ENCODE measurements around the gene CELF2. TPM values are rescaled to one million over a fixed set of nuclear protein-coding genes. Genes with fewer than 3 reads are reported as not detected.
"Not testable (repeated sequence)": the region's sequence is repeated elsewhere in the genome, so short reads cannot be mapped to it uniquely, and the experiment has no call there.

CELF2 gene
- total RNA-seq, 3 donors from 2014 or later (not counting 1 experiment from before 2014, with no cell fraction given) = 282 to 298 (median 295) TPM

- DNase-seq (no peak), ATAC-seq (no peak)
- no peaks in the 10 kb centered on the region for H3K27me3 ChIP-seq (ENCODE audit: control insufficient read depth, insufficient read depth, low read length)
- H3K9me3 Mint-ChIP-seq = no peaks in the 10 kb centered on the region
- H3K9me3 ChIP-seq (ENCODE audit: control insufficient read depth, insufficient read depth, low read length) = peaks cover 5% of the 10 kb centered on the region
- H3K27ac ChIP-seq (ENCODE audit: low read length) = peak overlapping the region; percentile 86
- peaks cover 80% of the 10 kb centered on the region for H3K36me3 ChIP-seq (ENCODE audit: control insufficient read depth, insufficient read depth, low read length)
- TF ChIP-seq, protein P1, sequence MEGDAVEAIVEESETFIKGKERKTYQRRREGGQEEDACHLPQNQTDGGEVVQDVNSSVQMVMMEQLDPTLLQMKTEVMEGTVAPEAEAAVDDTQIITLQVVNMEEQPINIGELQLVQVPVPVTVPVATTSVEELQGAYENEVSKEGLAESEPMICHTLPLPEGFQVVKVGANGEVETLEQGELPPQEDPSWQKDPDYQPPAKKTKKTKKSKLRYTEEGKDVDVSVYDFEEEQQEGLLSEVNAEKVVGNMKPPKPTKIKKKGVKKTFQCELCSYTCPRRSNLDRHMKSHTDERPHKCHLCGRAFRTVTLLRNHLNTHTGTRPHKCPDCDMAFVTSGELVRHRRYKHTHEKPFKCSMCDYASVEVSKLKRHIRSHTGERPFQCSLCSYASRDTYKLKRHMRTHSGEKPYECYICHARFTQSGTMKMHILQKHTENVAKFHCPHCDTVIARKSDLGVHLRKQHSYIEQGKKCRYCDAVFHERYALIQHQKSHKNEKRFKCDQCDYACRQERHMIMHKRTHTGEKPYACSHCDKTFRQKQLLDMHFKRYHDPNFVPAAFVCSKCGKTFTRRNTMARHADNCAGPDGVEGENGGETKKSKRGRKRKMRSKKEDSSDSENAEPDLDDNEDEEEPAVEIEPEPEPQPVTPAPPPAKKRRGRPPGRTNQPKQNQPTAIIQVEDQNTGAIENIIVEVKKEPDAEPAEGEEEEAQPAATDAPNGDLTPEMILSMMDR (IDR thresholded peaks at IDR 0.05) = no peak
- peak overlapping the region; percentile 79 for H3K4me3 Mint-ChIP-seq
- no peak overlapping the region for H3K4me3 ChIP-seq (ENCODE audit: low read length)
- peaks cover 64% of the 10 kb centered on the region for H3K4me1 ChIP-seq (ENCODE audit: control insufficient read depth, insufficient read depth, low read length)
- intact Hi-C loops (cut with micrococcal nuclease) = no loop called here
- H3K4me1 Mint-ChIP-seq = peaks cover 63 to 96% of the 10 kb centered on the region in 2 donors
- H3K27me3 Mint-ChIP-seq (ENCODE audit: low read depth in 2 of 2) = no peaks in the 10 kb centered on the region
- H3K27ac Mint-ChIP-seq = no peak overlapping the region
- peaks cover 32% of the 10 kb centered on the region for H3K36me3 Mint-ChIP-seq
- WGBS (ENCODE audit: insufficient coverage) = 41% methylated on average over 6 of the region's 6 CpGs
Observed at GRCh38 chr10:11181978-11182377, 164.3 kb downstream of the CELF2 start.

DNA sequence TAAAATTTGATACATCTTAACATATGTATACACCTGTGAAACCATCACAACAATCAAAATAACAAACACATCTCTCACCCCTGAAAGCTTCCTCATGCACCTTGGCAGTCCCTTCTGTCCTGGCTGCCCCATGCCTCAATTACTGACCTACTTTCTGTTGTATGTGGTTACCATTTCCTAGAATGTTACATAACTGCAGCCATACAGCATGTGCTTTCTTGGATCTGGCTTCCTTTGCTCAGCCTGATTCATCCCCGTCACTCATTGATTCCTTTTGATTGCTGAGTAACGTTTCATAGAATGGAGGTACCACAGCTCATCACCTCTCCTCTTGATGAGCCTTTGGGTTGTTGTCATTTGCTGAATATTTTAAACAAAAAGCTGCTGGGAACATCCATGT is 165.3 kb downstream of the CELF2 start:
- no peaks in the 10 kb centered on the region for H3K27me3 ChIP-seq (ENCODE audit: control insufficient read depth, insufficient read depth, low read length)
- no peaks in the 10 kb centered on the region for H3K9me3 Mint-ChIP-seq
- peaks cover 73 to 96% of the 10 kb centered on the region in 2 donors for H3K4me1 Mint-ChIP-seq
- 34% methylated on average over 2 of the region's 2 CpGs for WGBS (ENCODE audit: insufficient coverage)
- TF ChIP-seq, protein P1 (IDR thresholded peaks at IDR 0.05) = no peak
- H3K36me3 Mint-ChIP-seq = peaks cover 38% of the 10 kb centered on the region
- H3K27ac Mint-ChIP-seq = no peak overlapping the region
- peak overlapping the region; percentile 86 for H3K27ac ChIP-seq (ENCODE audit: low read length)
- DNase-seq (peak in 1 of 2 donors; percentile 44), ATAC-seq (no peak)
- peak overlapping the region; percentile 79 for H3K4me3 Mint-ChIP-seq
- peaks cover 80% of the 10 kb centered on the region for H3K36me3 ChIP-seq (ENCODE audit: control insufficient read depth, insufficient read depth, low read length)
- peaks cover 58% of the 10 kb centered on the region for H3K4me1 ChIP-seq (ENCODE audit: control insufficient read depth, insufficient read depth, low read length)
- H3K9me3 ChIP-seq (ENCODE audit: control insufficient read depth, insufficient read depth, low read length) = peaks cover 5% of the 10 kb centered on the region
- intact Hi-C loops (cut with micrococcal nuclease) = no loop called here
- H3K4me3 ChIP-seq (ENCODE audit: low read length) = no peak overlapping the region
- H3K27me3 Mint-ChIP-seq (ENCODE audit: low read depth in 2 of 2) = no peaks in the 10 kb centered on the region

DNA sequence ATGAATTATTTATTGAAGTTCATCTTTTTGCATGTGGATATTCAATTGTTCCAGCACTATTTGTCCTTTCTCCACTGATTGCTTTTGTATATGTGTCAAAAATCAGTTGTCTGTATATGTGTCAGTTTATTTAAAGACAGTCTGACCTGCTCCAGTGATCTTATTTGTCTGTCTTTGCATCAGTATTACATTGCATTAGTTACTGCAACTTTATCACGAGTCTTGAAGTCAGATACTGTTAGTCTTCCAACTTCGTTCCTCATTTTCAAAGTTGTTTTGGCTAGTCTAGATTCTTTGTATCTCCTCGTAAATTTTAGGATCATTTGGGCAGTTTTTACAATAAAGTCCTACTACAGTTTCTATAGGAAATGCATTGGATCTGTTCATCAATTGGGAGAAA is 166.4 kb downstream of the CELF2 start:
- H3K4me1 Mint-ChIP-seq = peaks cover 84 to 96% of the 10 kb centered on the region in 2 donors
- TF ChIP-seq, protein P1 (IDR thresholded peaks at IDR 0.05) = no peak
- ATAC-seq = no peak
- no peak for DNase-seq
- Histone ChIP-seq H3K27me3 (ENCODE audit: control insufficient read depth, insufficient read depth, low read length) (no peaks in the 10 kb centered on the region), H3K27ac (ENCODE audit: low read length) (peak overlapping the region; percentile 38), H3K36me3 (ENCODE audit: control insufficient read depth, insufficient read depth, low read length) (peaks cover 84% of the 10 kb centered on the region), H3K4me3 (ENCODE audit: low read length) (no peak overlapping the region), H3K9me3 (ENCODE audit: control insufficient read depth, insufficient read depth, low read length) (peaks cover 5% of the 10 kb centered on the region), H3K4me1 (ENCODE audit: control insufficient read depth, insufficient read depth, low read length) (peaks cover 55% of the 10 kb centered on the region)
- H3K36me3 Mint-ChIP-seq = peaks cover 47% of the 10 kb centered on the region
- intact Hi-C loops (cut with micrococcal nuclease) = no loop called here
- H3K4me3 Mint-ChIP-seq = peak overlapping the region; percentile 79
- no peak overlapping the region for H3K27ac Mint-ChIP-seq
- H3K9me3 Mint-ChIP-seq = no peaks in the 10 kb centered on the region
- H3K27me3 Mint-ChIP-seq (ENCODE audit: low read depth in 2 of 2) = no peaks in the 10 kb centered on the region
- 31% methylated on average over 3 of the region's 3 CpGs for WGBS (ENCODE audit: insufficient coverage)

GRCh38 chr10:11185128-11185665 is 167.5 kb downstream of the CELF2 start:
- H3K4me3 ChIP-seq (ENCODE audit: low read length); H3K27me3 ChIP-seq (ENCODE audit: control insufficient read depth, insufficient read depth, low read length); H3K27ac Mint-ChIP-seq; intact Hi-C loops (cut with micrococcal nuclease); DNase-seq; H3K27me3 Mint-ChIP-seq (ENCODE audit: low read depth in 2 of 2); H3K9me3 ChIP-seq (ENCODE audit: control insufficient read depth, insufficient read depth, low read length); ATAC-seq; H3K9me3 Mint-ChIP-seq: not testable (repeated sequence)
- WGBS (ENCODE audit: insufficient coverage) = 93% methylated on average over 13 of the region's 13 CpGs
- peak overlapping the region; percentile 79 for H3K4me3 Mint-ChIP-seq
- Histone ChIP-seq H3K4me1 (ENCODE audit: control insufficient read depth, insufficient read depth, low read length) (peaks cover 49% of the 10 kb centered on the region), H3K27ac (ENCODE audit: low read length) (peak overlapping the region; percentile 57), H3K36me3 (ENCODE audit: control insufficient read depth, insufficient read depth, low read length) (peaks cover 85% of the 10 kb centered on the region)
- H3K4me1 Mint-ChIP-seq = peaks cover 95 to 96% of the 10 kb centered on the region in 2 donors
- peaks cover 58% of the 10 kb centered on the region for H3K36me3 Mint-ChIP-seq
